ENCODE results near the gene EPSTI1.

The EPSTI1 gene

DNA sequence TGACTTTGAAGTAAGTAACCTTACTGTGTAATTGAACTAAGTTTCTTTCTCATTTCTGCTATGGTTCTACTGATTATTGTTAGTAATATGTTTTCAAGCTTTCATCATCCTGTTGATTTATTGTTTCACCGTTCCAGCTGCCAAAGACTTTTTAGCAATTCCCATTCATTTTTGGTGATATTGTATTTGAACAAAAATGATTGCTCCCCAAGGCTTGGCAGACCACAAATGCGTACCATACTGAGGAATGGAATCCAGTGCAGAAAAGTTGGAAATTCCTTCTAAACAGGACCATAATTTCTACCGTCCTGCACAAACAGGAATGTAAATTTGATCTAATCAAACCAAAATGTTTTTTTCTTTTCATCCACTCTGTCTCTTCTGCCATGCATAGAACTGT is 10.7 kb downstream of the EPSTI1 start:
- CTCF ChIA-PET: interaction anchor here (3.9 to 5.6 kb wide), 2 partner anchors 10 to 13 kb away, joined by 21 to 27 read pairs; no protein-coding TSS in a partner anchor
- POLR2A ChIA-PET: no interaction called here
- TF ChIP-seq, protein P1, sequence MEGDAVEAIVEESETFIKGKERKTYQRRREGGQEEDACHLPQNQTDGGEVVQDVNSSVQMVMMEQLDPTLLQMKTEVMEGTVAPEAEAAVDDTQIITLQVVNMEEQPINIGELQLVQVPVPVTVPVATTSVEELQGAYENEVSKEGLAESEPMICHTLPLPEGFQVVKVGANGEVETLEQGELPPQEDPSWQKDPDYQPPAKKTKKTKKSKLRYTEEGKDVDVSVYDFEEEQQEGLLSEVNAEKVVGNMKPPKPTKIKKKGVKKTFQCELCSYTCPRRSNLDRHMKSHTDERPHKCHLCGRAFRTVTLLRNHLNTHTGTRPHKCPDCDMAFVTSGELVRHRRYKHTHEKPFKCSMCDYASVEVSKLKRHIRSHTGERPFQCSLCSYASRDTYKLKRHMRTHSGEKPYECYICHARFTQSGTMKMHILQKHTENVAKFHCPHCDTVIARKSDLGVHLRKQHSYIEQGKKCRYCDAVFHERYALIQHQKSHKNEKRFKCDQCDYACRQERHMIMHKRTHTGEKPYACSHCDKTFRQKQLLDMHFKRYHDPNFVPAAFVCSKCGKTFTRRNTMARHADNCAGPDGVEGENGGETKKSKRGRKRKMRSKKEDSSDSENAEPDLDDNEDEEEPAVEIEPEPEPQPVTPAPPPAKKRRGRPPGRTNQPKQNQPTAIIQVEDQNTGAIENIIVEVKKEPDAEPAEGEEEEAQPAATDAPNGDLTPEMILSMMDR (IDR thresholded peaks at IDR 0.05; ENCODE audit: control extremely low read depth, extremely low read depth, low read depth, missing control alignments): no peak
- DNase-seq (ENCODE audit: extremely low spot score): no peak

DNA sequence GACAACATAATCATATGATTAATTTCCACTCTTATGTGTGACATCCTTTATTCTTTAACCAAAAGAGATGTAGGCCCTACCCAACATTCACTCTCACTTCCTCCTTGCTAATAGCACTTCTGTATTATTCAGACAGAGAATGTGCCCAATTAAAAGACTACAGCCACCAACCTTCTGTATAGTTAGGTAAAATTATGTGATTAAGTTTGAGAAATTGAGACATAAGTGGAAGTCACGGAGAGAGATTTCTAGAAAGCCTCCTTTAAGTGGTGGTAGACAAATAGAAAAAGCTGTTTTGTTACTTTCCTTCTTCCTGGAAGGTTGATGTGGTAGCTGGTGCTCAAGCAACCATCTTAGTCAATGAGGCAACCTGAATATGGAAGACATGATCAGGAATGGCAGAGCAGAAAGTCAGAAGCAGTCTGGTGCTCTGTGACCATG is 14.8 kb downstream of the EPSTI1 start:
- POLR2A ChIA-PET: no interaction called here
- CTCF ChIA-PET: no interaction called here
- DNase-seq (ENCODE audit: extremely low spot score): peak; percentile 37
- TF ChIP-seq, protein P1 (IDR thresholded peaks at IDR 0.05; ENCODE audit: control extremely low read depth, extremely low read depth, low read depth, missing control alignments): no peak

DNA sequence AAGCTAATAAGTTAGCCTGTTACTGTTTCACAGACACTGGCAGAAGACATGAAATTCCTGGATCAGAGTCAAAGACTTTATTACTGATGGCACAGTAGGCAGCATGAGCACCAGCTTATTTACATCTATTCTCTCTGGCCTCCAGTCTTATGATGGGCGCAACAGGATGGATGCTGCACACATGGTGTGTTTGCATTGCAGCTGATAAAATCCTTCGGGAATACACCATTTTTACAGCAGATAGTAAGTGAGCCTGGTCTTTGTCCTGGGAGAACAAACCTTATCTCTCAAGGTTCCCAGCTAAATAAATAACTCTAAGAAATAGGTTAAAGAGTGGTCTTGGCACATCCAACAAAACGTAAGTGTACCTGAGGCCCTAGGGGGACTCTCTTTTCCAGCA is 16.0 kb downstream of the EPSTI1 start:
- CTCF ChIA-PET: interaction anchor here (0.8 to 1.6 kb wide), 2 partner anchors 10 to 12 kb away, joined by 3 to 4 read pairs; no protein-coding TSS in a partner anchor
- no peak for DNase-seq (ENCODE audit: extremely low spot score)
- POLR2A ChIA-PET: interaction anchor here (0.5 kb wide), 1 partner anchor 39 kb away, joined by 5 read pairs; no protein-coding TSS in a partner anchor
- TF ChIP-seq, protein P1 (IDR thresholded peaks at IDR 0.05; ENCODE audit: control extremely low read depth, extremely low read depth, low read depth, missing control alignments): no peak

DNA sequence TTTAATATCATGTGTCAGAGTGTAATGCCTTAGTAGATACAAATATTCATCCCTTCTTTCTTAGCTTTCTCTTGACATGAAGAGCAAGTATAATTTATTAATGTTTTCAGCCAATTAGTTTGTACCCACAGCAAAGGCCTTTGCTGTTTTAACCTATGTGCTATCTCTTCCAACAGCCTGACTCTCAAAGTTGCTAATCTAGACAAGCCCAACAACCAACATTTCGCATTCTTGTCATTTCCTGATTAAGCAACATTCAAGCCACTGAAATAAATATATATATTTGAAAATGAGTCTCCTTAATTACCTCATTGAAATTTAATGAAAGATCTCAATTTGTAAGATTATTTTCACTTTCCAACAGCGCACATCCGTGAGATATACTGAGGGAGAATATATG is 18.5 kb downstream of the EPSTI1 start:
- ChIA-PET CTCF (interaction anchor here (0.8 to 3.3 kb wide), 6 partner anchors 9 to 831 kb away, joined by 3 to 12 read pairs (median 5); no protein-coding TSS in a partner anchor), POLR2A (no interaction called here)

DNA sequence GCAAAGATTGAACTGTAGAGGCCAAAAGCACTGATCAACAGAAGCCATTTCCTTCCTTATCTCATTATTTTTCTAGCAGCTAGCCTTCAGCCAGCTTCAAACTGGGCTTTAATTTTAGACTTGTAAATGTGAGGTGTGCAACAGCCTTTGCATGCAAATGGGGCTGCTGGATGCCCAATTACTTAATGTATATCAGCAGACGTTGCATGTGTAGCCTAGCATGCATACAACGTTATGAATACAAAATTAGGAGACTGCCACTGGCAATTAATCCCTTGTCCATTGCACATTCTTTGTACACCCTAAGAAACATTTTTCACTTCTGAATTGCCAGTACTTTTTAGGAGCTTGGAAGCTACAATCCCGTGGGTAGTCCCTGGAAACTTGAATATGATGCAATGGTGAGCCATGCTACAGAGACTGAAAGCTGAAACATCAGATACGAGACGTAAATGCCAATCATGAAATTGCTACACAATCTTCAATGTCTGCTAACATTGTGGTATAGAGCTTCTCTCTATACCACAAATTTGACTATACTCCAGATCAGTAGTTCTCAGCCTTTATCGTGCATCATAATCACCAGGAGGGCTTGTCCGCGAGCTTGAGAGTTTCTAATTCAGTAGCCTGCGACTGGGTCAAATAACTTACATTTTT is 20.2 kb downstream of the EPSTI1 start:
- TF ChIP-seq, protein P1 (IDR thresholded peaks at IDR 0.05; ENCODE audit: control extremely low read depth, extremely low read depth, low read depth, missing control alignments): no peak
- ChIA-PET POLR2A (interaction anchor here (0.6 kb wide), 1 partner anchor 361 kb away, joined by 3 read pairs; no protein-coding TSS in a partner anchor), CTCF (interaction anchor here (0.7 to 3.3 kb wide), 32 partner anchors 10 to 832 kb away, joined by 3 to 21 read pairs (median 4); partner anchors contain the start of gene EPSTI1)
- no peak for DNase-seq (ENCODE audit: extremely low spot score)

More for the DNA sequence above, 18.5 kb downstream of the EPSTI1 start:
- TF ChIP-seq, protein P1 (IDR thresholded peaks at IDR 0.05; ENCODE audit: control extremely low read depth, extremely low read depth, low read depth, missing control alignments): no peak
- DNase-seq (ENCODE audit: extremely low spot score): no peak

DNA sequence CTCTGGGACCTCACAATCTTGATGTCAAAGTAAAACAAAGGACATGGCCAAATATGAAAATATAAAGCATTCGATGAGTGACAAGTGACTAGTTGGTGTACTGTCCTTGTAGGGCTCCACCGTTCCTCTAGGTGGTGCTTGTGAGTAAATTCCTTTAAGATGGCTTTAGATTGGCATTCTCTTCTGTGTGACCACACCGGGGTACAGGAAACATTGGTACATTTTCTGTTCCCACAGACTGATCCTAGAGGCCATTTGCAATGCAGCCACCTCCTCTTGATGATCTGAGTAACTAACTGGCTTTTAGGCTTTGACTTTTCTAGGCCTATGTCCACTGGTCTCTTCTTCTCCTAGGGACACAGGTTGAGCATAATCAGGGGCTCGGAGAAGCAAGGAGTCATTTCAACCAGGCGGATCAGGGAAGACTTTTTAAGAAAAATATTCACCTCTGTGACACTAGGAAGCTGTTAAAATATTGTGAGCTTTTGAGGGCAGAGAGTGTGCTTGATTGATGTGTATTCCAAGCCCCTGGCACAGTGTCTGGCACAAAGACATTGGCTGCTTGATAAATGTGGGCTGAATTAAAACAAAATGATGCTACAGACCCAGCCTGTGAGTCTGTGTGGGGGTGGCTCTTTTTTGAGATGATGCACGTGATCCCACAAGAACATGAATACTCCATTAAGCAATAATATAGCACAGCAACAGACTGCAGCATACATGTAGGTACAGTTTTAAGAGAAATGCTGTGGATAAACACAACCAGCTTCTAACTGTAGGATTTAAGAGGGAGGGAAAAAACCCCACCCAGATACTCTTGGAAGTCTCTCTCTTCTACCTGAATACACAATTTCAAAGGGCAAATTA is 21.0 kb downstream of the EPSTI1 start:
- peak; percentile 59 for DNase-seq (ENCODE audit: extremely low spot score)
- ChIA-PET CTCF (interaction anchor here (0.9 to 3.3 kb wide), 26 partner anchors 9 to 833 kb away, joined by 3 to 21 read pairs (median 5); partner anchors contain the start of gene EPSTI1), POLR2A (interaction anchor here (0.6 kb wide), 1 partner anchor 361 kb away, joined by 3 read pairs; no protein-coding TSS in a partner anchor)
- TF ChIP-seq, protein P1 (IDR thresholded peaks at IDR 0.05; ENCODE audit: control extremely low read depth, extremely low read depth, low read depth, missing control alignments): peak; percentile 74
